Neuronal stem cell (in vitro differentiated cells): ENCODE results near the gene CENPA.

Experiments
- DNase-seq: peaks from one replicate; pipeline ENCODE4 v3.0.0-alpha.2; 2013; ENCODE audit warnings: low spot score
- H2AFZ ChIP-seq: one replicate; pipeline ENCODE4 v1.6.1; 2013; ENCODE audit warnings: mild to moderate bottlenecking, low read length, inconsistent platforms
- H2AK5ac ChIP-seq: 2 replicates; pipeline ENCODE4 v1.6.1; 2013; ENCODE audit warnings: low read depth, mild to moderate bottlenecking, inconsistent platforms, low read length, moderate library complexity, mixed read lengths
- H2BK120ac ChIP-seq: 2 replicates; pipeline ENCODE4 v1.6.1; 2013; ENCODE audit warnings: low read depth, mild to moderate bottlenecking, inconsistent platforms, low read length, moderate library complexity, mixed read lengths
- H2BK12ac ChIP-seq: one replicate; pipeline ENCODE4 v1.6.1; 2013; ENCODE audit warnings: low read length, inconsistent platforms
- H2BK15ac ChIP-seq: 2 replicates; pipeline ENCODE4 v1.6.1; 2013; ENCODE audit warnings: mild to moderate bottlenecking, low read length, inconsistent platforms, mixed read lengths
- H2BK5ac ChIP-seq: one replicate; pipeline ENCODE4 v1.6.1; 2013; ENCODE audit warnings: inconsistent platforms, mild to moderate bottlenecking, low read length, moderate library complexity
- H3K14ac ChIP-seq: one replicate; pipeline ENCODE4 v1.6.1; 2013; ENCODE audit warnings: low read length, inconsistent platforms
- H3K18ac ChIP-seq: 2 replicates; pipeline ENCODE4 v1.6.1; 2013; ENCODE audit warnings: low read length, inconsistent platforms
- H3K23ac ChIP-seq: 2 replicates; pipeline ENCODE4 v1.6.1; 2013; ENCODE audit warnings: low read depth, mild to moderate bottlenecking, mixed read lengths, low read length, inconsistent platforms; ENCODE audit not compliant: poor library complexity
- H3K27ac ChIP-seq: replicated peaks from 3 replicates; pipeline ENCODE4 v1.5.1; 2013; ENCODE audit warnings: low read length, inconsistent platforms
- H3K27me3 ChIP-seq, 3 experiments: 2 replicates each; pipeline ENCODE4 v1.6.1; 2013; ENCODE audit warnings: low read length in 3 of 3, mild to moderate bottlenecking in 2 of 3, inconsistent platforms in 1 of 3, low read depth in 1 of 3, mixed read lengths in 1 of 3, moderate library complexity in 1 of 3; ENCODE audit not compliant: control insufficient read depth in 3 of 3, insufficient read depth in 3 of 3
- H3K36me3 ChIP-seq, 2 donors: replicated peaks in 1 of 2; 2 replicates each; pipeline ENCODE4 v1.6.1; 2013; ENCODE audit warnings: low read length in 2 of 2; ENCODE audit not compliant: control insufficient read depth in 2 of 2, insufficient read depth in 2 of 2
- H3K4ac ChIP-seq: 2 replicates; pipeline ENCODE4 v1.6.1; 2013; ENCODE audit warnings: inconsistent platforms, mild to moderate bottlenecking, low read length, moderate library complexity
- H3K4me1 ChIP-seq, 2 donors: 1 replicate in 1 of 2; 2 replicates in 1 of 2; pipeline ENCODE4 v1.6.1; 2013; ENCODE audit warnings: low read length in 2 of 2, low read depth in 1 of 2; ENCODE audit not compliant: control insufficient read depth in 2 of 2, insufficient read depth in 1 of 2
- H3K4me2 ChIP-seq: one replicate; pipeline ENCODE4 v1.6.1; 2013; ENCODE audit warnings: mild to moderate bottlenecking, low read length, inconsistent platforms; ENCODE audit not compliant: insufficient read depth, poor library complexity, severe bottlenecking
- H3K4me3 ChIP-seq, 2 donors: 2 replicates each; pipeline ENCODE4 v1.5.1; 2013; ENCODE audit warnings: low read length in 2 of 2, mild to moderate bottlenecking in 2 of 2, inconsistent platforms in 1 of 2, moderate library complexity in 1 of 2
- H3K79me1 ChIP-seq: one replicate; pipeline ENCODE4 v1.6.1; 2013; ENCODE audit warnings: low read depth, mild to moderate bottlenecking, inconsistent platforms, low read length, moderate library complexity
- H3K9ac ChIP-seq: one replicate; pipeline ENCODE4 v1.6.1; 2013; ENCODE audit warnings: mild to moderate bottlenecking, low read depth, low read length, inconsistent platforms; ENCODE audit not compliant: poor library complexity
- H3K9me3 ChIP-seq, 2 donors: replicated peaks in 1 of 2; 2 replicates each; pipeline versions ENCODE3 to v1.6.1; 2013; ENCODE audit warnings: low read length in 2 of 2, mild to moderate bottlenecking in 2 of 2, inconsistent platforms in 1 of 2, low read depth in 1 of 2, mixed read lengths in 1 of 2, moderate library complexity in 1 of 2; ENCODE audit not compliant: control insufficient read depth in 2 of 2, insufficient read depth in 1 of 2
- H4K8ac ChIP-seq: one replicate; pipeline ENCODE4 v1.6.1; 2013; ENCODE audit warnings: low read depth, mild to moderate bottlenecking, inconsistent platforms, low read length, moderate library complexity
- H4K91ac ChIP-seq: one replicate; pipeline ENCODE4 v1.6.1; 2013; ENCODE audit warnings: low read length, low read depth, mild to moderate bottlenecking, inconsistent platforms; ENCODE audit not compliant: poor library complexity
- WGBS, 2 donors: extraction: QIAGEN DNeasy Blood & Tissue Kit; methylation state at CpG; one replicate each; pipeline ENCODE4 v1.1.7; 2013; ENCODE audit warnings: missing lambda C conversion rate in 2 of 2, mixed read lengths in 1 of 2; ENCODE audit not compliant: insufficient read length in 2 of 2, insufficient replicate concordance in 1 of 2; ENCODE audit errors: extremely low coverage in 2 of 2; 5-methylcytosine and 5-hydroxymethylcytosine counted together

The CENPA gene

GRCh38 chr2:26769089-26769761 is 16.6 kb upstream of the CENPA start:
- H2BK5ac ChIP-seq: peak overlapping the region; percentile 78
- no peak overlapping the region for H2BK120ac ChIP-seq
- peaks cover 1 to 67% of the 10 kb centered on the region in 2 donors for H3K36me3 ChIP-seq
- H2BK15ac ChIP-seq: no peak overlapping the region
- H3K27ac ChIP-seq: no peak overlapping the region
- no peak overlapping the region for H3K4me2 ChIP-seq
- H4K91ac ChIP-seq: no peak overlapping the region
- H3K79me1 ChIP-seq: peaks cover 3% of the 10 kb centered on the region
- H2AK5ac ChIP-seq: no peak overlapping the region
- H4K8ac ChIP-seq: no peak overlapping the region
- peak overlapping the region; percentile 81 for H3K23ac ChIP-seq
- H2BK12ac ChIP-seq: no peak overlapping the region
- H3K4ac ChIP-seq: no peak overlapping the region
- H3K4me1 ChIP-seq: peaks cover 7 to 34% of the 10 kb centered on the region in 2 donors
- no peaks in the 10 kb centered on the region for H3K27me3 ChIP-seq
- no peak overlapping the region for H2AFZ ChIP-seq
- H3K18ac ChIP-seq: no peak overlapping the region
- no peaks in the 10 kb centered on the region for H3K9me3 ChIP-seq
- no peak for DNase-seq
- H3K14ac ChIP-seq: no peak overlapping the region
- WGBS, 2 donors: no CpG with 5 or more reads among the region's 14 CpGs
- H3K9ac ChIP-seq: no peak overlapping the region
- H3K4me3 ChIP-seq: no peak overlapping the region

- no peaks in the 10 kb centered on the region for H3K9me3 ChIP-seq
- H3K4me1 ChIP-seq: peaks cover 2 to 21% of the 10 kb centered on the region in 2 donors
- H3K4me3 ChIP-seq: no peak overlapping the region
- H3K27me3 ChIP-seq: no peaks in the 10 kb centered on the region
- no peak overlapping the region for H2BK15ac ChIP-seq
- no peak overlapping the region for H3K4me2 ChIP-seq
- WGBS, 2 donors: no CpG with 5 or more reads among the region's 6 CpGs
- H3K14ac ChIP-seq: no peak overlapping the region
- no peak overlapping the region for H2AFZ ChIP-seq
- no peak for DNase-seq
- no peak overlapping the region for H2BK120ac ChIP-seq
- peaks cover 6% of the 10 kb centered on the region for H3K79me1 ChIP-seq
- H4K8ac ChIP-seq: no peak overlapping the region
- H3K36me3 ChIP-seq: peaks cover 11 to 79% of the 10 kb centered on the region in 2 donors
- no peak overlapping the region for H3K4ac ChIP-seq
- no peak overlapping the region for H3K18ac ChIP-seq
- H2AK5ac ChIP-seq: no peak overlapping the region
- H3K9ac ChIP-seq: no peak overlapping the region
- H3K23ac ChIP-seq: no peak overlapping the region
- H4K91ac ChIP-seq: no peak overlapping the region
- H2BK5ac ChIP-seq: no peak overlapping the region
- no peak overlapping the region for H2BK12ac ChIP-seq
- H3K27ac ChIP-seq: no peak overlapping the region
These were observed 14.8 kb upstream of the CENPA start for GRCh38 chr2:26770986-26771586.

GRCh38 chr2:26772064-26773001 is 13.5 kb upstream of the CENPA start:
- H3K9me3 ChIP-seq: no peaks in the 10 kb centered on the region
- no peak overlapping the region for H3K4me2 ChIP-seq
- no peak overlapping the region for H2BK120ac ChIP-seq
- H3K14ac ChIP-seq: no peak overlapping the region
- no peak overlapping the region for H4K91ac ChIP-seq
- no peak for DNase-seq
- no peak overlapping the region for H2BK5ac ChIP-seq
- H3K4ac ChIP-seq: no peak overlapping the region
- H4K8ac ChIP-seq: no peak overlapping the region
- H3K18ac ChIP-seq: no peak overlapping the region
- H3K36me3 ChIP-seq: peaks cover 17 to 82% of the 10 kb centered on the region in 2 donors
- H3K27me3 ChIP-seq: no peaks in the 10 kb centered on the region
- no CpG with 5 or more reads among the region's 13 CpGs for WGBS, 2 donors
- no peak overlapping the region for H3K4me3 ChIP-seq
- no peak overlapping the region for H3K23ac ChIP-seq
- no peak overlapping the region for H2AK5ac ChIP-seq
- H2BK15ac ChIP-seq: no peak overlapping the region
- peaks cover 2 to 12% of the 10 kb centered on the region in 2 donors for H3K4me1 ChIP-seq
- peaks cover 9% of the 10 kb centered on the region for H3K79me1 ChIP-seq
- no peak overlapping the region for H2BK12ac ChIP-seq
- no peak overlapping the region for H2AFZ ChIP-seq
- no peak overlapping the region for H3K27ac ChIP-seq
- no peak overlapping the region for H3K9ac ChIP-seq
